ENCODE data around the gene RCAN1. TPM values are rescaled to one million over a fixed set of nuclear protein-coding genes. Genes with fewer than 3 reads are reported as not detected.

RCAN1 gene
- polyA plus RNA-seq, 1 donor (not counting 4 experiments of a cell fraction or from before 2014, with no cell fraction given): 21.3 TPM

DNA sequence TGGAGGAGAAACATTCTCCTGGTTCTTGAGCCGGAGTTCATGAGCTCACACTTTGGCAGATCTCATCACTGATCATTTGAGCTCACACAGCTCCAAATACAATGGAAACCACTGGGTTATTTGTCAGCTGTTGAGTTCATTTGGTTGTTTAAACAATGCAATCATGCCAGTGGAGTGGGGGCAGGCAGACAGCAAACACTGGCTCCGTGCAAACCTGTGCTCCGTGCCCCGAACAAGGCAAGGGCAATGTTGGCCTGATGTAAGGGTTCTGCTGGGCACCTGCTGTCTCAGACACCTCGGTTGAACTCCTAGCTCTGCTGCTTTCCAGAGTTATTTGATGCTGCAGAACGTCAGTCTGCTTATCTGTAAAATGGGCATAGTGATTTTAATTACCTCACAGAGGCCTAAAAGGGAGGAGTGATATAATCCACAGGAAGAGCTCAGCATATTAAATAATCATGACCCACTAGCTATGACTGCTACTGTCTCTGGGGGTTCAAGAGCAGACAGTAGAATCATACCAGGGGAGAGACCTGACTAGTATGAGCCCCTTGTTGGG lies 33.9 kb upstream of the RCAN1 start:
- no peaks in the 10 kb centered on the region for H3K4me1 ChIP-seq (ENCODE audit: control insufficient read depth, extremely low read depth, insufficient read depth, low read length)
- no peaks in the 10 kb centered on the region for H3K79me2 ChIP-seq (ENCODE audit: control insufficient read depth, insufficient read depth, low read length)
- no peaks in the 10 kb centered on the region for H3K9me3 ChIP-seq (ENCODE audit: control insufficient read depth, low read depth, low read length)
- peaks cover 39% of the 10 kb centered on the region for H3K27me3 ChIP-seq (ENCODE audit: control insufficient read depth, extremely low read depth, insufficient read depth, low read length)
- DNase-seq (ENCODE audit: low read depth, low spot score) (no peak), FAIRE-seq (no peak)
- H3K4me2 ChIP-seq (ENCODE audit: control insufficient read depth, extremely low read depth, insufficient read depth, low read depth, low read length): no peak overlapping the region
- H3K9ac ChIP-seq (ENCODE audit: control insufficient read depth, extremely low read depth, insufficient read depth, low read length): no peak overlapping the region
- H3K9me1 ChIP-seq (ENCODE audit: control insufficient read depth, extremely low read depth, insufficient read depth, low read length): no peaks in the 10 kb centered on the region
- no peak overlapping the region for H2AFZ ChIP-seq (ENCODE audit: control insufficient read depth, low read length)
- no peak overlapping the region for H3K27ac ChIP-seq (ENCODE audit: control insufficient read depth, insufficient read depth, low read length)
- dilution Hi-C loops (cut with MboI; ENCODE audit: extremely low pct_ligation_motif_present, low sequenced_read_pairs): no loop called here
- TF ChIP-seq, protein P1, sequence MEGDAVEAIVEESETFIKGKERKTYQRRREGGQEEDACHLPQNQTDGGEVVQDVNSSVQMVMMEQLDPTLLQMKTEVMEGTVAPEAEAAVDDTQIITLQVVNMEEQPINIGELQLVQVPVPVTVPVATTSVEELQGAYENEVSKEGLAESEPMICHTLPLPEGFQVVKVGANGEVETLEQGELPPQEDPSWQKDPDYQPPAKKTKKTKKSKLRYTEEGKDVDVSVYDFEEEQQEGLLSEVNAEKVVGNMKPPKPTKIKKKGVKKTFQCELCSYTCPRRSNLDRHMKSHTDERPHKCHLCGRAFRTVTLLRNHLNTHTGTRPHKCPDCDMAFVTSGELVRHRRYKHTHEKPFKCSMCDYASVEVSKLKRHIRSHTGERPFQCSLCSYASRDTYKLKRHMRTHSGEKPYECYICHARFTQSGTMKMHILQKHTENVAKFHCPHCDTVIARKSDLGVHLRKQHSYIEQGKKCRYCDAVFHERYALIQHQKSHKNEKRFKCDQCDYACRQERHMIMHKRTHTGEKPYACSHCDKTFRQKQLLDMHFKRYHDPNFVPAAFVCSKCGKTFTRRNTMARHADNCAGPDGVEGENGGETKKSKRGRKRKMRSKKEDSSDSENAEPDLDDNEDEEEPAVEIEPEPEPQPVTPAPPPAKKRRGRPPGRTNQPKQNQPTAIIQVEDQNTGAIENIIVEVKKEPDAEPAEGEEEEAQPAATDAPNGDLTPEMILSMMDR (optimal IDR thresholded peaks at IDR 0.05 in 1 of 3, IDR thresholded peaks at IDR 0.05 in 1 of 3, conservative IDR thresholded peaks at IDR 0.05 in 1 of 3; ENCODE audit: extremely low read depth in 1 of 3, insufficient read depth in 2 of 3, low read length in 3 of 3): no peak
- TF ChIP-seq EZH2 (IDR thresholded peaks at IDR 0.05; ENCODE audit: low read length): no peak
- H4K20me1 ChIP-seq (ENCODE audit: control insufficient read depth, extremely low read depth, insufficient read depth, low read length): peaks cover 2% of the 10 kb centered on the region
- no peak overlapping the region for H3K4me3 ChIP-seq (ENCODE audit: control insufficient read depth in 2 of 3, extremely low read depth in 1 of 3, insufficient read depth in 2 of 3, low read depth in 1 of 3, low read length in 3 of 3)
- no peaks in the 10 kb centered on the region for H3K36me3 ChIP-seq (ENCODE audit: control insufficient read depth in 2 of 2, extremely low read depth in 1 of 2, insufficient read depth in 2 of 2, low read length in 2 of 2)

DNA sequence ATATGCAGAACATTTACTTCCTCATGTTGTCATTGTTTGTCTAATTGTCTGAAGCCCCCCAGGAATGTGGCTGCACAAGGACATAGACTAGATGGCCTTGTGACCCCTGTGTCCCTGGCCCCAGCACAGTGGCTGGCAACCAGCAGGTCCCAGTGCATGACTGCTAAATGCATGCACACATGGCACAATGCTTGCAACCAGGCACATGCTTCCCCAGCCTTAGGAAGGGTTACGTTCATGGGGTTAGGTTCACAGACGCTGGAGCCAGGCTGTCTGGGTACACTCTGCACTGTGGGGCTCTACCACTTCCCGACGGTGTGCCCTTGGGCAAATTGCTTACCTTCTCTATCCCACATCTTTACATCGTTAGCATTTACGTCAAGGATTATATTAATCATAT lies 32.6 kb upstream of the RCAN1 start:
- no peak overlapping the region for H3K4me2 ChIP-seq (ENCODE audit: control insufficient read depth, extremely low read depth, insufficient read depth, low read depth, low read length)
- H3K9ac ChIP-seq (ENCODE audit: control insufficient read depth, extremely low read depth, insufficient read depth, low read length): no peak overlapping the region
- FAIRE-seq (no peak), DNase-seq (ENCODE audit: low read depth, low spot score) (no peak)
- H3K9me3 ChIP-seq (ENCODE audit: control insufficient read depth, low read depth, low read length): no peaks in the 10 kb centered on the region
- TF ChIP-seq EZH2 (IDR thresholded peaks at IDR 0.05; ENCODE audit: low read length): no peak
- TF ChIP-seq, protein P1 (optimal IDR thresholded peaks at IDR 0.05 in 1 of 3, IDR thresholded peaks at IDR 0.05 in 1 of 3, conservative IDR thresholded peaks at IDR 0.05 in 1 of 3; ENCODE audit: extremely low read depth in 1 of 3, insufficient read depth in 2 of 3, low read length in 3 of 3): no peak
- H3K27me3 ChIP-seq (ENCODE audit: control insufficient read depth, extremely low read depth, insufficient read depth, low read length): peaks cover 34% of the 10 kb centered on the region
- H4K20me1 ChIP-seq (ENCODE audit: control insufficient read depth, extremely low read depth, insufficient read depth, low read length): peaks cover 2% of the 10 kb centered on the region
- H3K4me3 ChIP-seq (ENCODE audit: control insufficient read depth in 2 of 3, extremely low read depth in 1 of 3, insufficient read depth in 2 of 3, low read depth in 1 of 3, low read length in 3 of 3): no peak overlapping the region
- H3K27ac ChIP-seq (ENCODE audit: control insufficient read depth, insufficient read depth, low read length): no peak overlapping the region
- H3K79me2 ChIP-seq (ENCODE audit: control insufficient read depth, insufficient read depth, low read length): no peaks in the 10 kb centered on the region
- dilution Hi-C loops (cut with MboI; ENCODE audit: extremely low pct_ligation_motif_present, low sequenced_read_pairs): no loop called here
- no peaks in the 10 kb centered on the region for H3K36me3 ChIP-seq (ENCODE audit: control insufficient read depth in 2 of 2, extremely low read depth in 1 of 2, insufficient read depth in 2 of 2, low read length in 2 of 2)
- peaks cover 4% of the 10 kb centered on the region for H3K4me1 ChIP-seq (ENCODE audit: control insufficient read depth, extremely low read depth, insufficient read depth, low read length)
- no peak overlapping the region for H2AFZ ChIP-seq (ENCODE audit: control insufficient read depth, low read length)
- H3K9me1 ChIP-seq (ENCODE audit: control insufficient read depth, extremely low read depth, insufficient read depth, low read length): no peaks in the 10 kb centered on the region
